SK-N-SH treated with all-trans-retinoic acid at 6 μM for 48 hours (cell line): ENCODE results near the gene CXCL10.

Experiments
- ATAC-seq: fragments of 200-7000 bp; cut with Tn5 transposase; 3 replicates; pipeline ENCODE4 v1.9.1; 2020; ENCODE audit warnings: mild to moderate bottlenecking, moderate library complexity
- ARNTL ChIP-seq: fragments of 450-650 bp; formaldehyde crosslinking; IDR thresholded peaks from 2 replicates; pipeline ENCODE4 v1.5.0; 2020; ENCODE audit warnings: low read depth, mild to moderate bottlenecking, moderate library complexity, borderline replicate concordance
- BACH2 ChIP-seq: fragments of 250-450 bp; sonication (Bioruptor Pico); IDR thresholded peaks from 2 replicates; pipeline ENCODE4 v1.9.0; 2021; ENCODE audit warnings: mild to moderate bottlenecking, borderline replicate concordance
- CREB5 ChIP-seq: fragments of 250-450 bp; sonication (Bioruptor Pico); IDR thresholded peaks from 2 replicates; pipeline ENCODE4 v1.5.1; 2020; ENCODE audit warnings: low read depth, mild to moderate bottlenecking, moderate library complexity
- CSDC2 ChIP-seq: fragments of 250-450 bp; sonication (Bioruptor Pico); IDR thresholded peaks from 2 replicates; pipeline ENCODE4 v1.5.0; 2020; ENCODE audit warnings: mild to moderate bottlenecking, moderate library complexity
- CSRNP3 ChIP-seq: fragments of 250-450 bp; sonication (Bioruptor Pico); IDR thresholded peaks from 2 replicates; pipeline ENCODE4 v1.5.1; 2021; ENCODE audit warnings: mild to moderate bottlenecking, moderate library complexity
- ESRRG ChIP-seq: fragments of 250-450 bp; sonication (Bioruptor Pico); IDR thresholded peaks from 2 replicates; pipeline ENCODE4 v1.6.1; 2021; ENCODE audit warnings: mild to moderate bottlenecking
- GLIS3 ChIP-seq: fragments of 250-450 bp; sonication (Bioruptor Pico); IDR thresholded peaks from 2 replicates; pipeline ENCODE4 v1.5.0; 2020; ENCODE audit warnings: mild to moderate bottlenecking, moderate library complexity
- OSR1 ChIP-seq: fragments of 250-450 bp; sonication (Bioruptor Pico); IDR thresholded peaks from 2 replicates; pipeline ENCODE4 v1.8.0; 2022; ENCODE audit warnings: moderate library complexity, mild to moderate bottlenecking, inconsistent platforms
- PATZ1 ChIP-seq: fragments of 250-450 bp; sonication (Bioruptor Pico); IDR thresholded peaks from 2 replicates; pipeline ENCODE4 v1.8.0; 2020; ENCODE audit warnings: mild to moderate bottlenecking, moderate library complexity, borderline replicate concordance
- POU6F1 ChIP-seq: fragments of 250-450 bp; sonication (Bioruptor Pico); IDR thresholded peaks from 2 replicates; pipeline ENCODE4 v1.8.0; 2021; ENCODE audit warnings: low read depth, mild to moderate bottlenecking, moderate library complexity, borderline replicate concordance
- PPARA ChIP-seq: fragments of 250-450 bp; sonication (Bioruptor Pico); IDR thresholded peaks from 2 replicates; pipeline ENCODE4 v1.5.0; 2020; ENCODE audit warnings: mild to moderate bottlenecking, borderline replicate concordance
- RARB ChIP-seq: fragments of 250-450 bp; sonication (Bioruptor Pico); IDR thresholded peaks from 2 replicates; pipeline ENCODE4 v1.8.0; 2021; ENCODE audit warnings: mild to moderate bottlenecking, moderate library complexity
- SNAI2 ChIP-seq: fragments of 250-450 bp; sonication (Bioruptor Pico); IDR thresholded peaks from 2 replicates; pipeline ENCODE4 v1.5.0; 2020; ENCODE audit warnings: mild to moderate bottlenecking, moderate library complexity
- TOX ChIP-seq: fragments of 250-450 bp; sonication (Bioruptor Pico); IDR thresholded peaks from 2 replicates; pipeline ENCODE4 v1.8.0; 2021; ENCODE audit warnings: mild to moderate bottlenecking, moderate library complexity, borderline replicate concordance
- TSHZ2 ChIP-seq: fragments of 250-450 bp; sonication (Bioruptor Pico); IDR thresholded peaks from 2 replicates; pipeline ENCODE4 v1.5.0; 2020; ENCODE audit warnings: mild to moderate bottlenecking, moderate library complexity
- ZC3H10 ChIP-seq: fragments of 250-450 bp; sonication (Bioruptor Pico); IDR thresholded peaks from 2 replicates; pipeline ENCODE4 v1.5.1; 2021; ENCODE audit warnings: mild to moderate bottlenecking, moderate library complexity
- ZFP3 ChIP-seq: fragments of 250-450 bp; sonication (Bioruptor Pico); IDR thresholded peaks from 2 replicates; pipeline ENCODE4 v1.5.0; 2020; ENCODE audit warnings: mild to moderate bottlenecking, moderate library complexity
- ZFP30 ChIP-seq: fragments of 450-650 bp; formaldehyde crosslinking; IDR thresholded peaks from 2 replicates; pipeline ENCODE4 v1.5.0; 2022; ENCODE audit warnings: mild to moderate bottlenecking, moderate library complexity
- ZNF565 ChIP-seq: fragments of 450-650 bp; formaldehyde crosslinking; conservative IDR thresholded peaks from 2 replicates; pipeline ENCODE4 v1.5.0; 2020; ENCODE audit warnings: low read depth, mild to moderate bottlenecking, moderate library complexity
- ZNF70 ChIP-seq: fragments of 450-650 bp; formaldehyde crosslinking; IDR thresholded peaks from 2 replicates; pipeline ENCODE4 v1.5.0; 2020; ENCODE audit warnings: mild to moderate bottlenecking, moderate library complexity
- ZNF8 ChIP-seq: fragments of 450-650 bp; formaldehyde crosslinking; IDR thresholded peaks from 2 replicates; pipeline ENCODE4 v1.5.0; 2020; ENCODE audit warnings: mild to moderate bottlenecking, moderate library complexity

The CXCL10 gene

GRCh38 chr4:76010576-76010975, 12.7 kb downstream of the CXCL10 start:
- no peak for ATAC-seq

GRCh38 chr4:76009311-76009710, 14.0 kb downstream of the CXCL10 start:
- TF ChIP-seq ZNF8 (CRISPR knock-in tag), result no peak
- TF ChIP-seq POU6F1 (CRISPR knock-in tag), result no peak
- no peak for TF ChIP-seq ESRRG (CRISPR knock-in tag)
- no peak for ATAC-seq

More at GRCh38 chr4:76010576-76010975, 12.7 kb downstream of the CXCL10 start:
- TF ChIP-seq TSHZ2, result no peak
- no peak for TF ChIP-seq PPARA

GRCh38 chr4:76007089-76007862, 16.0 kb downstream of the CXCL10 start, which contains the start of gene CXCL9:
CXCL9 (minus strand) TSS chr4:76007509; CDS start chr4:76007449, 60 bp downstream.
- ATAC-seq, result no peak
- no peak for TF ChIP-seq ZFP30 (CRISPR knock-in tag)
- TF ChIP-seq GLIS3 (CRISPR knock-in tag), result no peak
- TF ChIP-seq TSHZ2, result no peak
- TF ChIP-seq CREB5 (CRISPR knock-in tag), result no peak
- TF ChIP-seq ARNTL (CRISPR knock-in tag), result no peak
- TF ChIP-seq ESRRG (CRISPR knock-in tag), result no peak
- TF ChIP-seq ZNF8 (CRISPR knock-in tag), result no peak
- TF ChIP-seq OSR1, result no peak
- TF ChIP-seq BACH2 (CRISPR knock-in tag), result no peak
- TF ChIP-seq ZNF70 (CRISPR knock-in tag), result no peak
- no peak for TF ChIP-seq TOX (CRISPR knock-in tag)
- TF ChIP-seq SNAI2 (CRISPR knock-in tag), result no peak
- no peak for TF ChIP-seq ZFP3 (CRISPR knock-in tag)
- TF ChIP-seq PPARA, result no peak
- TF ChIP-seq CSRNP3 (CRISPR knock-in tag), result no peak
- no peak for TF ChIP-seq PATZ1 (CRISPR knock-in tag)
- TF ChIP-seq ZC3H10 (CRISPR knock-in tag), result no peak
- TF ChIP-seq RARB, result no peak
- no peak for TF ChIP-seq ZNF565 (CRISPR knock-in tag)
- no peak for TF ChIP-seq CSDC2
